ENCODE measurements around the gene GSG1L.
"Not testable (repeated sequence)": the region's sequence is repeated elsewhere in the genome, so short reads cannot be mapped to it uniquely, and the experiment has no call there.

Gene GSG1L

DNA sequence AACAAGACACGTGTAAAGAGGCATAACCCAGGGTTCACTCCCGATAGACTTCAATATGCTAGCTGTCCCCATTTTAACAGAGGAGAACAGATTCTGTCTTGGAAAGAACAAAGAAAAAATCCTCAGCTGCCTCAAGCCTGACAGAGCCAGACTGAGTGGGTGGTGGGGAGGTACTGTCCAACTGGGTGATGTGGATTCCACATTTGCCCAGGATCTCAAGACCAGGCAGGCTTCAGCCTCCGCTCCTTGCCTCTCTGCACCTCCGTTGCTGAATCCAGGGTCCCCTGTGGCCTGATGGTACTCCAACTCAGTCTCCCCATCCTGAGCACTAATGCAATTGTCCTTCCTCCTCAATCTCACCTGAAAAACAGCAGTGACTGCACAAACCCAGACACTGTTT lies 163.8 kb downstream of the GSG1L start:
- no peak for DNase-seq (ENCODE audit: low spot score)

DNA sequence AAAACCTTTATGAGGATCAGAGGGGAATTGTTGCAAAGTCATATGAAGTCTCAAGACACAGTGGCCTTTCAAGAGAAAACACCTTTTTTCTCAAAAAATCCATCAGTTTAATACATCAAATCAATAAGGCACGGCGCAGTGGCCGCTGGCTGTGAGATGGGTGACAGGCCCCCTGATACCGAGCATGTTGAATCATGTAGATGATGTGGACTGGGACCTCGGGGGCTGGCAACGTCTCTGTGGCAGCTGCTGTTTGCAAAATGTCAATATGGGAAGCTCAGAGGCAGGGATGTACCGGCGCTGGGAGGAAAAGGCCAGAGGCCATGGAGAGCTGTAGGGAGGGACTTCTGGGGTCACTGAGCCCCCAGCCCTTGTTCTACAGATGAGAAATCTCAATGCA lies 169.1 kb downstream of the GSG1L start:
- DNase-seq (ENCODE audit: low spot score) = no peak

DNA sequence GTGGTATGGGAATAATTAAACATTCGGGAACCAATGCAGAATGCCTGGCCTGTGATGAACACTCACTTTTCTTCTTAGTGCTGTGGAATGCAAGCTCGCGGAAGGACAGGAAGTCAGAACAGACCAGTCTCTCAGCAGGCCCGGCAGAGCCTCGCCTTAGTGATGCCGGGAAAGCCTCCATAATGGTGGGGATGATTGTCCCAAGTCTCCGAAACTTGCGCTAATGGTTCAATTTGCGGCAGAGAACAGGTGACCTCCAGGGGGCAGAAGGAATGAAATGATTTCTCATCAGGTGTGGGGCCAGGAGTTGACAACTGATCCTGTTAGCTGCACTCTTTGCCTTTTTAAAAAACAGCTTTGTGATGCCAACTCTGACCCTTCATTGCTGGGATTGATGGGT lies 170.6 kb downstream of the GSG1L start:
- DNase-seq (ENCODE audit: low spot score) = no peak

DNA sequence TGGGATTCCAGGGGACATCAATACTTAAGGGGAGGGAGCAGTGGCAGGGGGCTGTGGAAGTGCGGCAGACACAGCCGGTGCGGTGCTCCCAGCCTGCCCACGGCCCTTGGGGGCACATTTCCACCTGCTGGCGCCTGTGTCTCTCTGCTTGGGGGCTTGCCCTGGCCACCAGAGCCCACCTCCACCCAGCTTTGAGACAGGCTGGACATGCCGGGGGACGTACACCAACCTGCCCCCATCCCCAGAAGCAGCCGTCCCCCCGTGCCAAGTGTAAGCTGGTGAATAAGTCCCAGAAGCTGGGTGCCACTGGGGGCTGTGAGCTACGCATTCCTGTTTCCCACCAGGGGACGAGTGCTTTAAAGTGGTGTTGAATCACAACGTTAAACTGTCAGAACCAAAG lies 172.6 kb downstream of the GSG1L start:
- DNase-seq (ENCODE audit: low spot score) = no peak

DNA sequence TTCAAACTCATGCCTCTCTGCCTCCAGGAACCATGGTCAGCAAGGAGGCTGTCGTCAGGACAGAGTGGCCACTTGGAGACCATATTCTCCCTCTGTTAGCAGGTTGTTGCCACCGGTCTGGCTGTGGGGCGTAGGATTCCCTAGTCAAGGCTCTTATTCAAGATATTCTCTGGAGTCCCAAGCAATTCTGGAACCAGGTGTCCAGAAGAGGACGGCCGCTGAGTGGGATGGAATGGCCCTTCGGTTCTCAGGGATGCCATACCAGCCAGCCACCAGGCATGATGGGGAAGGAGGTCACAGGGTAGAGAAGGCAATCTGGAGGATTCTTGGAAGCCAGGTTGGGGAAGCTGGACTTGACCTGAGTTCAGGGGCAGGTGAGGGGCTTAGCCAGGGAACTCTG lies 173.5 kb downstream of the GSG1L start:
- no peak for DNase-seq (ENCODE audit: low spot score)

DNA sequence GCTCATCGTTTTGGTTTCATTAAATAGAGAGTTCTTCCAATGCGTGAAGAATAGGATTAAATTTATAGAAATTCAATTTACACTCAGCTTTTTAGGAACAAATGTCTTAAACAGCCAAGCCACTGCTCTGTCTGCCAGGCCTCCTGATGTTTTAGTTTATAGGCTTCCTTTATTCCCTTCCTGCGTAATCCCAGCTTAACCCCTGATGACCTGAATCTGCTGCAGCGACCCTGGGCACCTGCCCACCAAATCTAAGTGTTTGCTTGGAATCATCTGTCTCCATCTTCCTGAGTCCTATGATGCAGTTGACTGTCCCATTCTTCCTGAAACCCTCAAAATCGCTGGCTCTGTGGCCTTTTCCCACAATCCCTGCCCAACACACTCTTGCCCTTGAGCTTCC lies 179.9 kb downstream of the GSG1L start:
- no peak for DNase-seq (ENCODE audit: low spot score)

DNA sequence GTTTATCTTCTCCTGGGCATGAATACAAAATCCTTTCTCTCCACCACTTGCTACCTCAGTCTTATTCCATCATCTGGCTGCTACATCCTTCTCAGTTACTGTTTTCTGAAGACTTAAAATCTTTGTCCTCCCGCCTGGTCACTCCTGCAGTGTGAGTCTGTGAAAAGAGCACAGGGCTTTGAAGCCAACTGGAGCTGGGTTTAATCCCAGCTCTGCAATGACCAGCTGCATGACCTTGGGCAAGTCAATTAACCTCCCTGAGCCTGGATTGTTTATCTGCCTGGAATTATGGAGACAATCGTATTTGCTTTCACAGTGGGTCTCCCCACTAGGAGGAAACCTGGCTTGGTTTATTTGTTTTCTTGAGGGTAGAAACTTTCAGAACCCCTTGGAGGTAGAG lies 183.2 kb downstream of the GSG1L start:
- no peak for DNase-seq (ENCODE audit: low spot score)

DNA sequence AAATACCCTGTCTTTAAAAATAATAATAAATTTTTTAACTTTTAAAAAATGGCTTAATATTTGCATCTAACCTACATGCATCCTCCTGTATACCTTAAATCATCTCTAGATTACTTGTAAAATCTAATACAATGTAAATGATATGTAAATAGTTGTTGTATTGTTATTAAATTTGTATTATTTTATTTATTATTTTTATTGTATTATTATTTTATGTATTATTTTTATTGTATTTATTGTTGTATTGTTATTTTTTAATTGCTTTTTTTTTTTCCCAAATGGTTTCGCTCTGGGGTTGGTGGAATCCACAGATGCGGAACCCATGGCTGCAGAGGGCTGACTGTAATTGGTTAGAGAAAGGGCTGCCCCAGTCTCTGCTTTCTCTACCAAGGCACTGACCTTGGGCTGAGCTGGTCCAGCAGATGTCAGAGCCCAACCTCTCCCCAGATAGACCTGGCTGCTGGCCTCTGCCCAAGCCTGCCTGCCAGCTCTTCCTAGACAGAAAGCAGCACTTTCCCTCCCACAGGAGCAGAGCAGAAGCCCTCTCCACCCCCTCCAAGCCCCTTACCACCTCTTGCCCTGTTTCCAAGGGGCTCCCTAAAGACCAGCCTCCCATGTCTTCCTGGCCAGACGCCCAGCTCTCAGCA lies 183.8 kb downstream of the GSG1L start:
- DNase-seq (ENCODE audit: low spot score) = no peak

DNA sequence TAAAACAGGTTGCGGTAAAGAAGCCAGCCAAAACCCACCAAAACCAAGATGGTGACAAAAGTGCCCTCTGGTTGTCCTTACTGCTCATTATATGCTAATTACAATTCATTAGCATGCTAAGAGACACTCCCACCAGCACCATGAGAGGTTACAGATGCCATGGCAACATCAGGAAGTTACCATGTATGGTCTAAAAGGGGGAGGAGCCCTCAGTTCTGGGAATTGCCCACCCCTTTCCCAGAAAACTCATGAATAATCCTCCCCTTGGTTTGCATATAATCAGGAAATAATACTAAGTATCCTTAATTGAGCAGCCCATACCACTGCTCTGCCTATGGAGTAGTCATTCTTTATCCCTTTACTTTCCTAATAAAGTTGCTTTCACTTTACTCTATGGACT lies 190.9 kb downstream of the GSG1L start:
- DNase-seq (ENCODE audit: low spot score) = not testable (repeated sequence)

DNA sequence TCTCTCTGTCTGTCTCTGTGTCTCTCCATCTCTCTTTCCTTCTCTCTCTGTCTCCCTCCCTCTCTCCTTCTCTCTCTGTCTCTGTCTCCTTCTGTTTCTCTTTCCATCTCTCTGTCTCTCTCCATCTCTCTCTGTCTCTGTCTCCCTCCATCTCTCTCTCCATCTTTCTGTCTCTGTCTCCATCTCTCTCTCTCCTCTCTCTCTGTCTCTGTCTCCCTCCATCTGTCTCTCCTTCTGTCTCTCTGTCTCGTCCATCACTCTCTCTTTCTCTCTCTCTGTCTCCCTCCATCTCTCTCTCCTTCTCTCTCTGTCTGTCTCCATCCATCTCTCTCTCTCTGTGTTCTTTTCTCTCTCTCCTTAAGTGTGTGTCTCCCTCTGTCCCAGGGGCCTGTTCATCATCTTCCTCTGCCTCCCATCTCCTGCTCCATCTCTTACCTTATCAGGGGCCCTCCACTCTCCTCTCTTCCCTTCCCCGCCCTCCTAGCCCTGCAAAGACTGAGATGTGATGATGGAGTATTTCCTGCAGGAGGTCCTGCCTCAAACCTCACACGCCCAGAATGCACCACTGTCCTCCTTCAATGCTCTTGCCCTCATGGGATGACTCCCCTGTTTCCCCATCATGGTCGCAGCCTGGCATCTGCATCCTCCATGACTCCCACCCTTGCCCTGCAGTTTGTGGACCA lies 193.3 kb downstream of the GSG1L start:
- no peak for DNase-seq (ENCODE audit: low spot score)

DNA sequence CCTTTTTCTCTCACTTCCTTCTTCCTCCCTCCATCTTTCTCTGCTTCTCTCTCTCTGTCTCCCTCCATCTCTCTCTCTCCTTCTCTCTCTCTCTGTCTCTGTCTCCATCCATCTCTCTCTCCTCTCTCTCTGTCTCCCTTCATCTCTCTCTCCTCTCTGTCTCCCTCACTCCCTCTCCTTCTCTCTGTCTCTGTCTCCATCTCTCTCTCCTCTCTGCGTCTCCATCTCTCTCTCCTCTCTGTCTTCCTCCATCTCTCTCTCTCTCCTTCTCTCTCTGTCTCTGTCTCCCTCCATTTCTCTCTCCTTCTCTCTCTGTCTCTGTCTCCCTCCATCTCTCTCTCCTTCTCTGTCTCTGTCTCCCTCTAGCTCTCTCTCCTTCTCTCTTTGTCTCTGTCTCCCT lies 194.1 kb downstream of the GSG1L start:
- DNase-seq (ENCODE audit: low spot score) = no peak

DNA sequence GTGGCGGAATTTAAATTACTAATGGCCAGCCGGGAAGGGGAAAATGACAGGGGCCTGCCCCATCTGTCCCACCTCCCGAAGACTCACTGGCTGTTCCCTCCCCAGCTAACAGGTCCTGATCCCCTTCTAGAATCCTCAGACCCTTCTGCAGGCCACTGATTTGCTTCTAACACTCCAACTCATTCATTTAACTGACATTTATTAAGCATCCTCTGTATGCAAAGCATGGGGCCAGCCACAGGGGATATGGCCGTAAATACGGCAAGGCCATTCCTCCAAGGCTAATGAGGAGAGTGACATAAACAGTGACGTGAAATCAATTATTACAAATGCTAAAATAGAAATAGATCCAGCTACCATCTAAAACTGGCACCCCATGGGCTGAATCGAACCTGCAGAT lies 195.3 kb downstream of the GSG1L start:
- no peak for DNase-seq (ENCODE audit: low spot score)

DNA sequence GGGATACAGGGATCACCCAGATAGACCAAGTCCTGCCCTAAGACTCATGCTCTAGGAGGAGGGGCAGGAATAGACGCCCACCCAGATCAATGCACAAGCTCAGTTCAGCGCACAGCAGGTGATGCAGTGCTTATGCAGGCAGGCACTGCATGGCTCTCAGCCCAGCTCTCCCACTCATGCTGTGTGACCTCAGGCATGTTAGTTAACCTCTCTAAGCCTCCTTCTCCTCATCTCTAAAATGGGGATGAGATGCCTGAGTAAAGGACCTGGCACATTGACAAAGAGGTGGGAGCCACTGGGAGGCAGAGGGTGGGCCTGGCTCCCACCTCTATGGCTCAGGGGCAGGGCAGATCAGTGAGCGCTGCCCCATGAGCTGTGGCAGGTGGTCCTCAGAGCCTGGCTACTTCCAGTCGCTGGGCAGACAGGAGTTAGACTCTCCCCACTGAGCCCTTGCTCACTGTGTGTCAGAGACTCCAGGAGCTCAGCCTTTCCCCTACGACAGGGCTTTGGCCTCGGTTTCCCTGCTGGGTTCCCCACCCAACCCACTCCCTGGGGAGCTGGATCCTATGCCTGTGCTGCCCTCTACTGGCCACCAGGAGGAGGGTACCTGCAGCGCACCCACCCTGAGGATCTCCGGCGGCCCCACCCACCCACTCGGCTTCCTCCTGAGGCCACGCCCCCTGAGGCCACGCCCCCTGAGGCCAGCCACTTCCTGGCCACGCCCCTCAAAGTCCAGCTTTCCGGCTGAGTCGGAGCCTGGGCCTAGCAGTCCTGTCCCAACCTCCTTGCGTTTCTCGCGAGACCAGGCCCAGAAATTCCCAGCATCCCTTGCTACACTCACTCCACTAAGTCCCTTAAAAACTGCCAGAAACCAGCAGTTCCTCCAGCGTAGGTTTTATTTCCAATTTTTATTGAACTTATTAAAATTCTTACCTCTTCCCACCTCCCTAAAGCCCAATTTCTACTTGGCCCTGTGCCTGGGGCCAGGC lies 196.1 kb downstream of the GSG1L start:
- DNase-seq (ENCODE audit: low spot score) = peak; percentile 31

DNA sequence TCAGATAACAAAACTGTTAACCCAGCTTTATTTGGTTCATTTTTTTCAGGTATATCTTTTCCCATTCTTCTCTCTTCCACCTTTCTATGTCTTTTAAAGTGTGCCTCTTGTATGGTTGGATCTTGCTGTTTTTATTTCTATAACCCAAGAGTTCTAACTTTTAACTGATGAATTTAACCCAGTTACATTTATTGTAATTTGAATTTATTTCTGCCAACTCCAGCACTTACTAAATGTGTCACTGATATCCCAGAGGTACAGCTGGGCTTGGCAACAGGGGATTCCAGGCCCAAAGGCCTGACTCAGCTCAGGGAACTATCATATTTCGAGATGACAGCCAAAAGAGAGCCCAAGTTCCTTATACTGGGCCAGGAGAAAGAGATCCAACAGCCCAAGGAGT lies 200.1 kb downstream of the GSG1L start:
- DNase-seq (ENCODE audit: low spot score) = no peak

DNA sequence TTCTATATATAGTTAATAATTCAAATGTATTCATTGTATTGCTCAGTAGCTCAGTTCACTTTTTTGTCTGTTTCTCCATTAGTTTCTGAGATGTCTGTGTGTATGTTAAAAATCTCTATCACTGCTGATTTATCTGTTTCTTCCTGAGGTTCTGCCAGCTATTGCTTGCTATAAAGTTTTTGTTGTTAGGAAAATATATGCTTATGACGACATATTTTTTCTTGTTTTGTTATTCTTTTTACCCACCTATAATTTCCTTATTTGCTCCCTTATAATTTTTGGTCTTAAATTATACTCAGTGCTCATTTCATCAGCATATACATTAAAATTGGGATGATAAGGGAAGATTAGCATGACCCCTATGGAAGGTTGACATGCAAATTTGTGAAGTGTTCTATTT lies 200.6 kb downstream of the GSG1L start:
- DNase-seq (ENCODE audit: low spot score) = no peak

DNA sequence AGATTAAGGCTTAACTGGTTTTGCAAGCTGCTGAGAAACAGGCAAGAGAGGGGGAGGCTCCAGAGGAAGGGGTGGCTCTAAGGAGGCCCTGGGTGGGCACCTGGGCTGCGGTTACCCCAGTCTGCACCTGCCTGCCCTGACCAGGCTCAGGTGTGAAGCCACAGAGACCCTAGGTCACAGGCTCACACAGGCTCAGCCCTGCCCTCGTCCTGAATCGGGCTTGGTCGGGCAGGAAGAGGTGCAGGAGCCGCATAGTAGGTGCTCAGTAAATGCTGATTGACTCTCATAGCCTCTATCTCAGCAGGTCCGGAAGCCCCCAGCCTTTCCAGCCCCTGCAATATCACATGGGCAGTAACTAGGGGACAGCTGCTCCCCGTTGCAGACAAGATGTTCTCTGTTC lies 203.4 kb downstream of the GSG1L start:
- DNase-seq (ENCODE audit: low spot score) = no peak

DNA sequence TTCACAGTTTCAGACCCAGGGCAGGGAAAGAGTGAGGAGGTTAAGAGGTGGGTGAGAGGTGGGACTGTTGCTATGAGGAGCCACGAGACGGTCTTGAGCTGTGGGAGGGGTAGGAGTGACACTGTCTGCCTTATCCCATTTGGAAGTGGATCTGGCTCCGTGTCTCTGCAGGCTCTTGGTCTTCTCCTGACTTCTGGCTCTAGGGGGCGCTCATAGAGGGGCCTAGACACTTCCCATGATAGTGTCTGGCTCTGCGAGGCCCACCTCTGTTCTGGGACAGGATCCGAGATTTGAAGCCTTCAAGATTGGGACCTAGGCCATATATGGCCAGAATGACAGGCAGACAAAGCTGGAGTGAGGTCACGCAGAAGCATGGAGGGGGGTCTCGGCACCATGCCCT lies 204.5 kb downstream of the GSG1L start:
- no peak for DNase-seq (ENCODE audit: low spot score)

DNA sequence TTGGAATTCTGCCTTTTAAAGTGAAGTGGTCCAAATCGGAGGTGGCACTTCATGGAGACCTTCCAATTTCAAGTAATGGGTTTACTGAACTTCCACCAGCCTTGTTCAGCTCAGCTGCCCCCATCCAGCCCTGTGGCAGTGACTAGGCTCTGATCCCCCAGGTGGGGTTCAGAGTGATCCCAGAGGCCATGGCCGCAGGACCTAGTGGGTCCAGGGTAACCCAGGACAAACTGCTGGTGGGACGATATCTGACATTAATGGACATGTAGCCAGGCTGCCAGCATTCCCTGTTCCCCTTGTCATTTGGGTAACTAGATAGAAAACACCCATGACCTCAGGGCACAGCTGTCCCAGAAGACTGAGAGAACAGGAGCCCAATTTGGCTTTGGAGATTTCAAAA lies 209.9 kb downstream of the GSG1L start:
- DNase-seq (ENCODE audit: low spot score) = no peak

DNA sequence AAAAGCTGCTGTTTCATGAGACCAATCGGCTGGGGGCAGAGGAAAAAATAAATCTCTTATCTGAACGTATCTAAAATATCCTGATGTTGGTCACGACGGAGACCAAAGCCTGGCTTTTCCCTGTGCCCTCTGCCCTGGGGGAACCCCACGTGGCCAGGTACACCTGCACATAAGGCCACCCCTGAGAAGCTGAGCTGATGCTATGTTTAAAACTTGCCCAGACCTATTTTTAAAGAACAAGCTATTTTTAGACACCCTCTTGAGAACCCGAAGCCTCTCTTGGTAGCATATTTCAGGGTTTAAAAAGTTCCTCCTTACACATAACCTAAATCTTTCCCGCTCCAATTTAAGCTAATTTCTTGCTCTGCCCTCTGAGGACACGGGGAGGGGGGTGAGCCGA lies 210.4 kb downstream of the GSG1L start:
- no peak for DNase-seq (ENCODE audit: low spot score)

DNA sequence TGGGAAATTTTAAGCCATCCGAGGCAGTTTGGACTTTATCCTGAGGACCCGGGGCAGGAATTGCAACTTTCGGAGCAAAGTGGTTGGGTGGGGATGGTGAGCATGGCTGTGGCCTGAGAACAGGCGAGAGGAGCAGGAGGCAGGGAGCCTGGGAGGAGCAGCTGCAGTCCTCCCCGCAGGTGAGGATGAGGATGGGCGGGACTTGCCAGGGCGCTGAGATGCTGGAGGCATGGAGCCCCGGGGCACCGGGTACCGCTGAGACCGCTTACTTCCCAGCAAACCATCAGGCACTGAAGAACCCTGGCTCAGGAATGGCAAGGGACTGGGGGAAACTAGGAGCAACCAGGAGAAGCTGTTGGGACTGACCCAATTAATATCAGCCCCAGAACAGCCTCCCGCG lies 210.8 kb downstream of the GSG1L start:
- no peak for DNase-seq (ENCODE audit: low spot score)

DNA sequence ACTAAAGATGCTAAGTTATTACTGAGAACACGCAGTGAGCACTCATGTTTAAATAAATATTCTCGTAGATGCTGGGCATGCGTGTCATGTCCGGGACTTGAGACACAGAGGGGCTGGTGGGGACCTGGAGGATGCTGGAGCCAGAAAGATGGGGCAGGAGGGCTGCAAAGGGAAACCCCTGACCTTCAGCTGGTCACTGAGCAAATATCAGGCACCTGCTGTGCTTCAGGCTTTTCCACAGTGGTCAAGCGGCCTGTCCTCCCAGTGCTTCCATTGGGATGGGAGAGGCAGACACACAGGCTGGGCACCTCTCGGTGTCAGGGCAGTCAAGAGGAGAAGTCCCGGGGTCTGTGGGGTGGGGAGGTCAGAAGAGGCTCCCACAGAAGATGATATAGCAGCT lies 211.4 kb downstream of the GSG1L start:
- no peak for DNase-seq (ENCODE audit: low spot score)

DNA sequence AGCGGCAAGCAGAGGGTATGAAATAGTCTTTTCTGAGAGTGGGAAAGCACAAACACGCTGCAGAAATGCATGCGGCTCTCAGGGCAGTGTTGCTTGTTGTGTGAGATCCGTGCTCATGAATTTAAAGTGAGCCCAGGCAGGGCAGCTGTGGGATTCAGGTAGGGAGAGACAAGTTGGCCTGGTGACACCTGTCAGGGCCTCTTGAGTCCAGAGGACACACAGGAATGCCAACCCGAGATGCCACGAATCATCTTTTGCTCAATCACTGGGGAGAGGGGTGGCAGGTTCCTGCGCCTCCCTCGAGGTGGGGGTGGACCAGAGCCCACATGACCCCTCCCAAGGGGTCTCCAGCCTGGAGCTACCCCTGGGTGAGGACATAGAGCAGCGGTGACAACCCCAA lies 211.9 kb downstream of the GSG1L start:
- DNase-seq (ENCODE audit: low spot score) = no peak

DNA sequence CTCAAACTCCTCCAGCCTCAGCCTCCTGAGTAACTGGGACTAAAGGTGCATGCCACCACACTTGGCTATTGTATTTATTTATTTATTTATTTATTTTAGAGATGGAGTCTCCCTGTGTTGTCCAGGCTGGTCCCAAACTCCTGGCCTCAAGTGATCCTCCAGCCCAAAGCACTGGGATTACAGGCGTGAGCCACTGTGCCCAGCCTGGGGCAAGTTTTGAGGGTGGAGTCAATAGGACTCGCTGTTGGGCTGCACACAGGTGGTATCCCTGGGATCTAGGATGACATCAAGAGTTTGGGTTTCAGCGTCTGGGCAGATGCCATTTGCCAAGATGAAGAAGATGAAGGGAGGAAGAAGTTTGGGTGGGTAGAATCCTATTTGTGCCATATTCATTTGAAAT lies 213.9 kb downstream of the GSG1L start:
- no peak for DNase-seq (ENCODE audit: low spot score)
